HG02973 (cell line): ENCODE measurements around the gene PBLD.
"Not testable (repeated sequence)": the region's sequence is repeated elsewhere in the genome, so short reads cannot be mapped to it uniquely, and the experiment has no call there.

Experiments used
- ATAC-seq: cut with Tn5 transposase; IDR thresholded peaks from one replicate; pipeline ENCODE4 v1.9.1; 2021; ENCODE audit warnings: moderate library complexity; ENCODE audit not compliant: unreplicated experiment

The PBLD gene

GRCh38 chr10:68331455-68332258, 1.1 kb downstream of the PBLD start, which contains the start of gene HNRNPH3:
Gene HNRNPH3, plus strand, starts transcription at chr10:68332064. Its CDS starts 5,158 bp downstream, at chr10:68337222.
- ATAC-seq, result peak; percentile 69

- ATAC-seq, result no peak
These were observed 1.8 kb downstream of the PBLD start for GRCh38 chr10:68330852-68331454.

GRCh38 chr10:68329506-68329861, 3.2 kb downstream of the PBLD start:
- no peak for ATAC-seq

DNA sequence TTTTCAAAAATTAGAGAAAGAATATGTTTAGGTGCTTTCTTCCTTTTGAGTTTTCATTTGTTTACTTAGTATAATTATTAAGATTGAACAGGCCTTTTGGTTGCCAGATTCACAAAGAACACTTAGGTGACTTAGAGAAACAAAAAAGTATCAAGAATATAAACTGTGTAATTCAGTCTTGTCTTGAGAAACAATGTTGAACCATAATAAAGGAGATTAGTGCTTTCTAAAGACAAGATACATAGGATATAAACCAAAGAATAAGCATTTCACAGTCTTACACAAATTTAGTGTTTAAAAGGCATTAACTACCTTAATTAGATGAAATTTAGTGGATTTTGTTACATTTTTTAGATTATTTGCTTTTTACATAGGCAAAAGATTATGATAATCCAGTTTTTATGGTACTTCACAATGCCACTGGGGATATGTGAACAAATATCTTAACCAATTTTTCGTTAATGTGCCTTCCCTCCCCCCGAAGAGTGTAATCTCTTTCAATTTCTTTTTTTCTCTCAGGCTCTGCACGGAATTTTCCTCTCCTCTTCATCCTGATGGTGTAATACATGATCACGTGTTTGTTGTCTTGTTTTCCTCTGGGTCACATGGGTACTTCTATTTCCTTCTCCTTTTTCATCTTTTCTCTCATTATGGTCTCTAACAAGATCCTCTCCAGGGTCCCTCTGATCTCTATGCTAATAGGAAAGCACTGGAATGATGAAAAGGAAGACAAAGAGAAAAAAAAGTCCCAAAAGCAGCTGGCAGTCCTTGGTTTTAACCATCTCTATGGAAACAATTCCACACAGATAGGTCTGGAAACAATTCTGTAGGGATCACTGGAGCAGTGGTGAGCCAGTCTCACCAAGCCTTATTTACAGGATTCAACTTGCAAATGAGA, 4.6 kb downstream of the PBLD start:
- no peak for ATAC-seq

- ATAC-seq, result not testable (repeated sequence)
These were observed 8.3 kb downstream of the PBLD start for GRCh38 chr10:68324396-68324795.

DNA sequence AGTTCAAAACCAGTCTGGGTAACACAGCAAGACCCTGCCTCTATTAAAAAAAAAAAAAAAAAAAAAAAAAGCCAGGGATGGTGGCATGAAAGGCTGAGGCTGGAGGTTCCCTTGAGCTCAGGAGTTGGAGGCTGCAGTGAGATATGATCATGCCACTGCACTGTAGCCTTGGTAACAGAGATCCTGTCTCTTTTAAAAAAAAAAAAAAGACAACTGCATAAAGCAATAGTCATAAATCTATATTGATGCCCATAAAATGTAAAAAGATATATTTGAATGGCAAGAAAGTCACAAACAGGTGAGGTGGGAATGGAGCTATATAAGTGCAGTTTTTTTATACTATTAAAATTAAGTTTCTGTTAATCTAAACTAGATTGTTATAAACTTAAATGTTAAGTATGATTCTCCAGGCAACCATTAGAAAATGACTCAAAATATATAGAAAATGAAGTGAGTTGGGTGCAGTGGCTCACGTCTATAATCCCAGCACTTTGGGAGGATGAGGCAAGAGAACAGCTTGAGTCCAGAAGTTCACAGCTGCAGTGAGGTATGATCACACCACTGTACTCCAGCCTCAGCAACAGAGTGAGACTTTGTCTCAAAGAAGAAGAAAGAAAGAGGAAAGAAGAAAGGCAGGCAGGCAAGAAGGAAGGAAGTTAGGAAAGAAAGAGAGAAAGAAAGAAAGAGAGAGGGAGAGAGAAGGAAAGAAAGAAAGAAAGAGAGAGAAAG, 14.2 kb downstream of the PBLD start:
- ATAC-seq, result no peak

GRCh38 chr10:68315582-68315981, 17.1 kb downstream of the PBLD start:
- no peak for ATAC-seq

DNA sequence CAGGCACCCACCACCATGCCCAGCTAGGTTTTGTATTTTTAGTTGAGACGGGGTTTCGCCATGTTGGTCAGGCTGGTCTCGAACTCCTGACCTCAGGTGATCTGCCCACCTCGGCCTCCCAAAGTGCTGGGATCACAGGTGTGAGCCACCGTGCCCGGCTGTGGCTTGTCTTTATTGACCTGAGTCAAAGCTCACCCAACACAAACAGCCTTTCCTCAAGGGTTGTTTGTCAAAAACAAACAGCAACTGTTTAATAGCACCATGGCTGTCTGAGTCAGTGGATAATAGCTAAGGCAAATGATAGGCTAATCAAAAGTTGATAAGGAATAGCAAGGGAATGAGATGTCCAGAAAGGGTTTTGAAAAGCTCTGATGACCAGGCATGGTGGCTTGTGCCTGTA, 17.8 kb downstream of the PBLD start:
- not testable (repeated sequence) for ATAC-seq

- no peak for ATAC-seq
These were observed 22.2 kb downstream of the PBLD start for GRCh38 chr10:68310531-68310930.

- ATAC-seq, result no peak
These were observed 26.9 kb downstream of the PBLD start for GRCh38 chr10:68305854-68306253.

DNA sequence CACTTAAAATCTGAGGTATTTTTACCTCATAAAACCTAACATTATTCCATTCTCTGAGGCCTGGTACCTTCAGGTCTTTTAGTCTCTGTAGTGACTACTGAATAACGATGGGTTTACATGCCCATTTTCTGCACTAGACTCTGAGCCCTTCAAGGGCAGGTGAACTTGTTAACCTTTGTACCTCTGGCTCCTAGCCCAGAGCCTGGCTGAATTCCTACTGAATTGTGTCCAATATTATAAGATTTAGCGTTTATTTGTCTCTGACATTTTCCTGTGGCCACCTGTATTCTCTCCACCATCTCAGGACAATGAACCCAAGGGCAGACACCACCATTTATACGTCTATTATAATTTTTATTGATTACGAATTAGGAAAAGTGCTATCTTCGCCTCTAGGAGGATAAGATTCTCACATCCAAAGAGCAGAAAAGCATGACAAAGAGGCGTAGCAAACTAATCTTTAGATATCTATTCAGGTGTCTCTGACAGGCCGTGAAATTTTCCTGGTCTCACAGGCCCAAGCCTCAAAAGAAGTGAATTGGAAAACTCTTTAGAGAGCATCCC, 28.8 kb downstream of the PBLD start:
- ATAC-seq, result no peak

DNA sequence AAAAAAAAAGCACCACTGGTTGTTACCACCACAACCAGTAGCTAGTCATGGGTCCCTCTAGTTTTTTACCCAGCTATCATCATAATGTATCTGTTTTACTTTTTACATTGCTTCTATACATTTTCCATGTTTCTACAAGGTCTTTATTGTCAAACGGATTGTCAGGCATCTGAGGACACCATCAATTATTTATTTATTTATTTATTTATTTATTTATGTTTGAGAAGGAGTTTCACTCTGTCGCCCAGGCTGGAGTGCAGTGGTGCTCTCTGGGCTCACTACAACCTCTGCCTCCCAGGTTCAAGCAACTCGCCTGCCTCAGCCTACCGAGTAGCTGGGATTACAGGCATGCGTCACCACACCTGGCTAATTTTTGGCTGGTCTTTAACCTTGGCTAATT, 29.9 kb downstream of the PBLD start:
- ATAC-seq, result no peak

- no peak for ATAC-seq
These were observed 30.3 kb downstream of the PBLD start for GRCh38 chr10:68302503-68302823.

GRCh38 chr10:68301790-68302502, 30.8 kb downstream of the PBLD start:
- ATAC-seq, result no peak

- ATAC-seq, result no peak
These were observed 31.4 kb downstream of the PBLD start for GRCh38 chr10:68301301-68301700.

DNA sequence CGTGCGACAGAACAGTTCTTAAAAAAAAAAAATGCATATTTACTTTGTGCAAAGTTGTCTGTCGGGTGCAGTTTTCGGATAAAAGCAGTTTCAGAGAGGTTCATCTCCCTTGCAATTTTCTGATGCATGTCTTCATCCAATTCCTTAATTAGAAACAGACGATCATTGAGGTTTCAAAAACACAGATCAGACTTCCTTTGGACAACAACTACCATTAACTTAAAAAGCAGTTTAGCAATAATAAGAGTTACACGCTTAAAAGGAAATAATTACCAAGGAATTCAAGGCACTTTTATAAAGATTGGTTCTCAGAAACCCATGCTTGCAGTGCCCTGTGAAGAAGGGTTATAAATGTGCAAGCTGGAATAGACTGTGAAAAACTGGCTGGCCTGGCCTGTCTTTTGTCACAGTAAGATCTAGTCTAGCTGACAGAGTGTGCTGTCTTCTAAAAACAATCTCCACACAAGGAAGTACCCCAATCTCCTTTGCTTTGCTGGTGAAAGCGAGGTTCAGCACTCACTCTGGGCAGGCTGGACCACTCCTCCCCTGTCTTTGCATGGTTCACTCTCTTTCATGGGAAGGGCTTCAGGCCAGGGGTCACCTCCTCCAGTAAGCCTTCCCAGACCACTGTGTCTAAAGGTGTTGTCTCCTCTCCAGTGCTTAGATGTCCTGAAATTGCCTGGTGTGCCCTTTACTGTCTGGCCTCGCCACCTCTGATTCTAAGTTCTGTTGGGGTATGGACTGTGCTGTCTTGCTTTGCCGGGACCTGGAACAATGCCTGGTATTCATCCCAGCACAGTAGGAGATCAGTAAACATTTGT, 35.7 kb downstream of the PBLD start:
- ATAC-seq, result no peak

DNA sequence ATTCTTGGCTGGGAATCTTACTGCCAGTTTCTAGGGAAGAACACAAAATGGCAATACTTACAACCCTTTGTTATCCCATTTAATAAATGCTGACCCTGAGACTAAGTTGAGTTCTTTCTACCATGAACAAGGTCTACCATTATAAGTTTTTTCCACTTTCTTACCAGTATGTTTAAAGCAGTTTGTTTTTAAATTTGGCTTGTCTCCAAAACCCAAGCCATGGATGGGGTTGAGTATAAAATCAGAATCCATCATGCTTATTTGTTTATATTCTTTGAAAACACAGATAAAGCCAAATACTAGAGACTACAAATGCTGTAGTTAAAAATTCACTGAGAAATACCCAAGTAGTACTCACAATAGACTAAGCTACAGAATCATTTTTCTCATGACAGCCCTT, 42.0 kb downstream of the PBLD start:
- no peak for ATAC-seq

GRCh38 chr10:68288717-68289116, 44.0 kb downstream of the PBLD start:
- no peak for ATAC-seq
